ENCODE results near the gene SAC3D1. TPM values are rescaled to one million over a fixed set of nuclear protein-coding genes. Genes with fewer than 3 reads are reported as not detected.

The SAC3D1 gene

DNA sequence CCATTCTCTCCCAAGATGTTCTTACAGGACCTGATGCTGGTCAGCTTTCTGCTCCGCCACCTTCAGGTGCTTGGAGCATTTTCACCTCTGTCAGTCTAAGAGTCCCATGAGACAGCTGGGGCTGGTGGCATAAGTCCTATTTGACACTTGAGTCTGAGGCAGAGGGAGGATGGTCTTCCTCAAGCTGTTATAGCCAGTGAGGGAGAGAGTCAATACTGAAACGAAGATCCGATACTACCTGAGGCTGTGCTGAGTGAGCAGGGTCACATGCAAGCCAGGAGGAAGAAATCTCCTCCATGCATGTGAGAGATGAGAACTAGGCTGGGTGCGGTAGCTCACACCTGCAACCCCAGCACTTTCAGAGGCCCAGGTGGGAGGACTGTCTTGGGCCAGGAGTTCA is 48.6 kb downstream of the SAC3D1 start:
- no peak overlapping the region for H3K14ac ChIP-seq (ENCODE audit: low read length)
- no peak overlapping the region for H3K18ac ChIP-seq (ENCODE audit: low read length)
- no peaks in the 10 kb centered on the region for H3K79me1 ChIP-seq (ENCODE audit: low read depth, low read length)
- no peak for DNase-seq (ENCODE audit: low spot score)
- no peak overlapping the region for H3K9ac ChIP-seq (ENCODE audit: low read depth, low read length, poor library complexity)
- H2AK5ac ChIP-seq (ENCODE audit: low read depth, low read length) = no peak overlapping the region
- no CpG with 5 or more reads among the region's 4 CpGs for WGBS, 2 donors (ENCODE audit: extremely low coverage in 2 of 2, insufficient read length in 2 of 2, insufficient replicate concordance in 1 of 2)
- no peaks in the 10 kb centered on the region for H3K27me3 ChIP-seq (ENCODE audit: control insufficient read depth in 3 of 3, insufficient read depth in 3 of 3, low read depth in 1 of 3, low read length in 3 of 3)
- no peak overlapping the region for H3K4me3 ChIP-seq (ENCODE audit: low read length in 2 of 2)
- peaks cover under 1 to 1% of the 10 kb centered on the region in 2 donors for H3K4me1 ChIP-seq (ENCODE audit: control insufficient read depth in 2 of 2, insufficient read depth in 1 of 2, low read depth in 1 of 2, low read length in 2 of 2)
- no peak overlapping the region for H2BK120ac ChIP-seq (ENCODE audit: low read depth, low read length)
- peaks cover 21 to 52% of the 10 kb centered on the region in 2 donors for H3K36me3 ChIP-seq (replicated peaks in 1 of 2; ENCODE audit: control insufficient read depth in 2 of 2, insufficient read depth in 2 of 2, low read length in 2 of 2)
- no peak overlapping the region for H2BK12ac ChIP-seq (ENCODE audit: low read length)
- H3K4me2 ChIP-seq (ENCODE audit: insufficient read depth, low read length, poor library complexity, severe bottlenecking) = no peak overlapping the region
- H4K8ac ChIP-seq (ENCODE audit: low read depth, low read length) = no peak overlapping the region
- no peak overlapping the region for H3K27ac ChIP-seq (replicated peaks; ENCODE audit: low read length)
- H2AFZ ChIP-seq (ENCODE audit: low read length) = no peak overlapping the region
- H3K9me3 ChIP-seq (replicated peaks in 1 of 2; ENCODE audit: control insufficient read depth in 2 of 2, insufficient read depth in 1 of 2, low read depth in 1 of 2, low read length in 2 of 2) = no peaks in the 10 kb centered on the region
- H3K23ac ChIP-seq (ENCODE audit: low read depth, low read length, poor library complexity) = no peak overlapping the region
- no peak overlapping the region for H2BK15ac ChIP-seq (ENCODE audit: low read length)
- H3K4ac ChIP-seq (ENCODE audit: low read length) = no peak overlapping the region
- H2BK5ac ChIP-seq (ENCODE audit: low read length) = no peak overlapping the region
- H4K91ac ChIP-seq (ENCODE audit: low read depth, low read length, poor library complexity) = no peak overlapping the region

DNA sequence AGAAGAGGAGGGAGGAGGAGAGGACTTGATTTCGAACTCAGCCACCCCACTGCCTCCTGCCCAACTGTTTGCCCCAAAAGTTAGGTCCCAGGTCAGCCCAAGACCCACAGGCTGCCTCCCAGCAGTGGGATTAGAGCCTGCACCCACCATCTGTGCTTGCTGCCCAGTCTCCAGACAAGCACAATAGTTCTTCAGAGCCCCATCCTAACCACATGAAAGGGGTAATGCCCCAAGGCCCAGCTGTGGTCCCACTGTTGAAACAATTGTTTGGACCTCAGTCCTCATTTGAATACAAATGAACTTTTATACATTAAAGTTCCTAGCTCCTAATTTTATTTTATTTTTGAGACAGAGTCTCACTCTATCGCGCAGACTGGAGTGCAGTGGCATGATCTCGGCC is 49.6 kb downstream of the SAC3D1 start:
- Histone ChIP-seq H2AK5ac (ENCODE audit: low read depth, low read length) (no peak overlapping the region), H4K8ac (ENCODE audit: low read depth, low read length) (no peak overlapping the region), H3K4me3 (ENCODE audit: low read length in 2 of 2) (no peak overlapping the region), H3K4me2 (ENCODE audit: insufficient read depth, low read length, poor library complexity, severe bottlenecking) (no peak overlapping the region), H2BK15ac (ENCODE audit: low read length) (no peak overlapping the region), H3K14ac (ENCODE audit: low read length) (no peak overlapping the region), H2BK12ac (ENCODE audit: low read length) (no peak overlapping the region), H3K4me1 (ENCODE audit: control insufficient read depth in 2 of 2, insufficient read depth in 1 of 2, low read depth in 1 of 2, low read length in 2 of 2) (peaks cover 0 to 1% of the 10 kb centered on the region in 2 donors), H3K9ac (ENCODE audit: low read depth, low read length, poor library complexity) (no peak overlapping the region), H4K91ac (ENCODE audit: low read depth, low read length, poor library complexity) (no peak overlapping the region), H3K4ac (ENCODE audit: low read length) (no peak overlapping the region), H3K36me3 (replicated peaks in 1 of 2; ENCODE audit: control insufficient read depth in 2 of 2, insufficient read depth in 2 of 2, low read length in 2 of 2) (peaks cover 19 to 44% of the 10 kb centered on the region in 2 donors), H3K79me1 (ENCODE audit: low read depth, low read length) (no peaks in the 10 kb centered on the region), H3K27me3 (ENCODE audit: control insufficient read depth in 3 of 3, insufficient read depth in 3 of 3, low read depth in 1 of 3, low read length in 3 of 3) (no peaks in the 10 kb centered on the region), H3K23ac (ENCODE audit: low read depth, low read length, poor library complexity) (no peak overlapping the region), H2BK120ac (ENCODE audit: low read depth, low read length) (no peak overlapping the region), H2AFZ (ENCODE audit: low read length) (no peak overlapping the region), H3K18ac (ENCODE audit: low read length) (no peak overlapping the region), H2BK5ac (ENCODE audit: low read length) (no peak overlapping the region), H3K9me3 (replicated peaks in 1 of 2; ENCODE audit: control insufficient read depth in 2 of 2, insufficient read depth in 1 of 2, low read depth in 1 of 2, low read length in 2 of 2) (no peaks in the 10 kb centered on the region), H3K27ac (replicated peaks; ENCODE audit: low read length) (no peak overlapping the region)
- WGBS, 2 donors (ENCODE audit: extremely low coverage in 2 of 2, insufficient read length in 2 of 2, insufficient replicate concordance in 1 of 2) = no CpG with 5 or more reads among the region's 4 CpGs
- DNase-seq (ENCODE audit: low spot score) = no peak

Small RNA genes lying within 50 kb of the gene (small RNA-seq; reads per million reads assigned to genes)
- 2.4 reads per million for gene MIR6879 (ENCODE audit: insufficient read depth)
- gene SNX15 (ENCODE audit: insufficient read depth) = not detected

All from neuronal stem cell (in vitro differentiated cells).